Smooth muscle cell (in vitro differentiated cells): Measurements from ENCODE around the gene HNF1A. TPM values are rescaled to one million over a fixed set of nuclear protein-coding genes. Genes with fewer than 3 reads are reported as not detected.

Experiments used
- DNase-seq: peaks from one replicate; lab custom pipeline; 2025; ENCODE audit not compliant: unreplicated experiment; lab: John Stamatoyannopoulos, UW
- H2AFZ ChIP-seq: fragments of 200-600 bp; sonication (generic); 2 replicates; pipeline ENCODE4 v1.6.0; 2016; ENCODE audit warnings: antibody characterized with exemption, low read depth, mild to moderate bottlenecking
- H3F3A ChIP-seq: fragments of 200-600 bp; sonication (generic); 2 replicates; pipeline ENCODE4 v1.6.0; 2017; ENCODE audit warnings: antibody characterized with exemption, low read depth
- H3K27ac ChIP-seq: fragments of 200-600 bp; sonication (generic); 2 replicates; pipeline ENCODE4 v1.5.1; 2016; ENCODE audit warnings: low read depth, mild to moderate bottlenecking
- H3K27me3 ChIP-seq: fragments of 200-600 bp; sonication (generic); 2 replicates; pipeline ENCODE4 v1.6.1; 2016; ENCODE audit warnings: low read depth, mild to moderate bottlenecking
- H3K36me3 ChIP-seq: fragments of 200-600 bp; sonication (generic); 2 replicates; pipeline ENCODE4 v1.5.1; 2016; ENCODE audit warnings: low read depth
- H3K4me1 ChIP-seq: fragments of 200-600 bp; sonication (generic); 2 replicates; pipeline ENCODE4 v1.5.1; 2016; ENCODE audit warnings: low read depth
- H3K4me2 ChIP-seq: fragments of 200-600 bp; sonication (generic); 2 replicates; pipeline ENCODE4 v1.6.0; 2016; ENCODE audit warnings: mild to moderate bottlenecking
- H3K4me3 ChIP-seq: fragments of 200-600 bp; sonication (generic); 2 replicates; pipeline ENCODE4 v1.5.1; 2016; ENCODE audit warnings: mild to moderate bottlenecking
- H3K79me2 ChIP-seq: fragments of 200-600 bp; sonication (generic); 2 replicates; pipeline ENCODE4 v1.6.0; 2016; ENCODE audit warnings: low read depth, mild to moderate bottlenecking
- H3K9ac ChIP-seq: fragments of 200-600 bp; sonication (generic); 2 replicates; pipeline ENCODE4 v1.6.0; 2016; ENCODE audit warnings: low read depth
- H3K9me3 ChIP-seq: fragments of 200-600 bp; sonication (generic); replicated peaks from 2 replicates; pipeline ENCODE4 v1.5.1; 2016; ENCODE audit warnings: low read depth
- H4K20me1 ChIP-seq: fragments of 200-600 bp; sonication (generic); 2 replicates; pipeline ENCODE4 v1.6.0; 2016; ENCODE audit warnings: low read depth
- CTCF ChIP-seq: fragments of 200-600 bp; sonication (generic); IDR thresholded peaks from 2 replicates; pipeline ENCODE4 v1.5.1; 2017; ENCODE audit warnings: borderline replicate concordance, mild to moderate bottlenecking, antibody characterized with exemption; ENCODE audit not compliant: insufficient read depth, poor library complexity, severe bottlenecking
- WGBS: methylation state at CpG from one replicate; pipeline ENCODE4 v1.1.7; 2016; ENCODE audit warnings: low lambda C conversion rate; 5-methylcytosine and 5-hydroxymethylcytosine counted together
- polyA plus RNA-seq: library from polyadenylated mRNA; unstranded; fragments of >200 nt; fragmentation: Nextera tagmentation; extraction: Ambion mirVana; gene quantifications from 2 replicates; pipeline ENCODE4 v1.2.1, GENCODE V29; 2016
- total RNA-seq: library from RNA; depleted of rRNA; stranded (reverse); fragments of >200 nt; gene quantifications from 2 replicates; pipeline ENCODE4 v1.2.3, GENCODE V29; 2014

Gene HNF1A
- total and polyA plus RNA-seq, 2 experiments from 2014 or later = 0.09 TPM; not detected in 1

- peaks cover 2% of the 10 kb centered on the region for H3K27me3 ChIP-seq
- no peak overlapping the region for H2AFZ ChIP-seq
- H3K9ac ChIP-seq = no peak overlapping the region
- 87% methylated on average over 2 of the region's 2 CpGs for WGBS
- no peaks in the 10 kb centered on the region for H3K36me3 ChIP-seq
- H3K79me2 ChIP-seq = no peaks in the 10 kb centered on the region
- no peak overlapping the region for H3K4me3 ChIP-seq
- H3K4me2 ChIP-seq = no peak overlapping the region
- DNase-seq = no peak
- no peak overlapping the region for H3K27ac ChIP-seq
- H4K20me1 ChIP-seq = no peaks in the 10 kb centered on the region
- TF ChIP-seq CTCF = no peak
- H3K4me1 ChIP-seq = no peaks in the 10 kb centered on the region
- H3K9me3 ChIP-seq = no peaks in the 10 kb centered on the region
- no peaks in the 10 kb centered on the region for H3F3A ChIP-seq
Measured at GRCh38 chr12:121050725-121051124, 72.4 kb downstream of the HNF1A start.

Other genes starting within 250 kb of the HNF1A start
- 14.7 and 27.0 TPM in 2 replicates for gene SPPL3, start 74.2 kb upstream of the HNF1A start, total RNA-seq
- 22.5 and 41.1 TPM in 2 replicates for gene SPPL3, start 74.2 kb upstream of the HNF1A start, polyA plus RNA-seq
- 9.4 and 11.0 TPM in 2 replicates for gene C12orf43, start 37.9 kb downstream of the HNF1A start, total RNA-seq
- 14.1 and 14.6 TPM in 2 replicates for gene C12orf43, start 37.9 kb downstream of the HNF1A start, polyA plus RNA-seq
- gene OASL, start 60.7 kb downstream of the HNF1A start, total RNA-seq = 0.27 TPM in 1 of 2 replicates, not detected in the other
- not detected in 2 replicates for gene OASL, start 60.7 kb downstream of the HNF1A start, polyA plus RNA-seq
- gene P2RX7, start 154.3 kb downstream of the HNF1A start, total RNA-seq = 0.72 and 1.1 TPM in 2 replicates
- gene P2RX7, start 154.3 kb downstream of the HNF1A start, polyA plus RNA-seq = 0.64 and 1.6 TPM in 2 replicates
- 18.1 and 32.2 TPM in 2 replicates for gene P2RX4, start 231.6 kb downstream of the HNF1A start, total RNA-seq
- gene P2RX4, start 231.6 kb downstream of the HNF1A start, polyA plus RNA-seq = 16.8 and 20.6 TPM in 2 replicates